ENCODE results near the gene OSBPL10.
"Not testable (repeated sequence)": the region's sequence is repeated elsewhere in the genome, so short reads cannot be mapped to it uniquely, and the experiment has no call there.

Gene OSBPL10

GRCh38 chr3:31882431-31882830 is 98.6 kb downstream of the OSBPL10 start:
- DNase-seq: no peak

GRCh38 chr3:31880482-31881078 is 100.5 kb downstream of the OSBPL10 start:
- DNase-seq: no peak

GRCh38 chr3:31880020-31880419 is 101.0 kb downstream of the OSBPL10 start:
- DNase-seq: no peak

GRCh38 chr3:31879365-31879764 is 101.7 kb downstream of the OSBPL10 start:
- DNase-seq: no peak

- no peak for DNase-seq
Observed at GRCh38 chr3:31878231-31878838, 102.7 kb downstream of the OSBPL10 start.

GRCh38 chr3:31876331-31876730 is 104.7 kb downstream of the OSBPL10 start:
- DNase-seq: no peak

- DNase-seq: no peak
Observed at GRCh38 chr3:31875437-31875836, 105.6 kb downstream of the OSBPL10 start.

GRCh38 chr3:31873254-31873820 is 107.7 kb downstream of the OSBPL10 start:
- DNase-seq: no peak

GRCh38 chr3:31871939-31872507 is 109.0 kb downstream of the OSBPL10 start:
- DNase-seq: no peak

- DNase-seq: not testable (repeated sequence)
Observed at GRCh38 chr3:31870111-31870510, 111.0 kb downstream of the OSBPL10 start.

- DNase-seq: no peak
Observed at GRCh38 chr3:31868236-31868635, 112.8 kb downstream of the OSBPL10 start.

- DNase-seq: no peak
Observed at GRCh38 chr3:31862666-31863279, 118.3 kb downstream of the OSBPL10 start.

- no peak for DNase-seq
Observed at GRCh38 chr3:31861826-31862225, 119.2 kb downstream of the OSBPL10 start.

GRCh38 chr3:31860642-31861041 is 120.4 kb downstream of the OSBPL10 start:
- not testable (repeated sequence) for DNase-seq

- DNase-seq: no peak
Observed at GRCh38 chr3:31859245-31859644, 121.8 kb downstream of the OSBPL10 start.

- DNase-seq: no peak
Observed at GRCh38 chr3:31858439-31858838, 122.6 kb downstream of the OSBPL10 start.

- no peak for DNase-seq
Observed at GRCh38 chr3:31853580-31853979, 127.5 kb downstream of the OSBPL10 start.

GRCh38 chr3:31851278-31851677 is 129.8 kb downstream of the OSBPL10 start:
- no peak for DNase-seq

- no peak for DNase-seq
Observed at GRCh38 chr3:31848911-31849310, 132.2 kb downstream of the OSBPL10 start.

GRCh38 chr3:31848163-31848818 is 132.8 kb downstream of the OSBPL10 start:
- DNase-seq: no peak

GRCh38 chr3:31847760-31848159 is 133.3 kb downstream of the OSBPL10 start:
- DNase-seq: no peak

GRCh38 chr3:31841515-31841914 is 139.5 kb downstream of the OSBPL10 start:
- no peak for DNase-seq

GRCh38 chr3:31840252-31840651 is 140.8 kb downstream of the OSBPL10 start:
- DNase-seq: no peak

All from CD4-positive, alpha-beta T cell treated with Interleukin-10 for 1 hour (primary cell).